ENCODE data around the gene SKP2. TPM values are rescaled to one million over a fixed set of nuclear protein-coding genes. Genes with fewer than 3 reads are reported as not detected.

Gene SKP2
- total RNA-seq, 1 donor from 2014 or later: 6.3 TPM

- no peak for DNase-seq (ENCODE audit: missing footprints)
- ATAC-seq: no peak
- intact Hi-C loops (cut with DNase I): no loop called here
Measured at GRCh38 chr5:36230151-36230790, 78.4 kb downstream of the SKP2 start.

GRCh38 chr5:36232533-36232932, 80.6 kb downstream of the SKP2 start:
- no peak for ATAC-seq
- intact Hi-C loops (cut with DNase I): no loop called here
- DNase-seq (ENCODE audit: missing footprints): no peak

Small RNA genes within 50 kb of the gene (microRNA-seq; reads per million reads assigned to microRNA genes)
- 1.1 reads per million for gene MIR580

Other genes starting within 250 kb of the SKP2 start
- gene CAPSL, start 213.5 kb upstream of the SKP2 start, total RNA-seq: not detected
- not detected for gene UGT3A1, start 160.7 kb upstream of the SKP2 start, total RNA-seq
- not detected for gene UGT3A2, start 85.2 kb upstream of the SKP2 start, total RNA-seq
- gene LMBRD2, start 224 bp upstream of the SKP2 start, total RNA-seq: 10.4 TPM
- gene NADK2, start 89.8 kb downstream of the SKP2 start, total RNA-seq: 39.4 TPM
- 0.49 TPM for gene RANBP3L, start 149.8 kb downstream of the SKP2 start, total RNA-seq

All from Right ventricle myocardium inferior (tissue), 1 donor.